HEK293T (cell line): ENCODE data around the gene MRNIP.
"Not testable (repeated sequence)": the region's sequence is repeated elsewhere in the genome, so short reads cannot be mapped to it uniquely, and the experiment has no call there.

ENCODE experiments used
- CTCF ChIA-PET: fragments of 350-600 bp; formaldehyde crosslinking; extraction: SDS; loops from one replicate; lab custom pipeline; 2021; ENCODE audit warnings: antibody characterized with exemption, inconsistent platforms; lab: Yijun Ruan, JAX
- POLR2A ChIA-PET: fragments of 350-600 bp; formaldehyde crosslinking; extraction: SDS; loops from one replicate; lab custom pipeline; 2020; ENCODE audit warnings: antibody characterized with exemption, inconsistent platforms; lab: Yijun Ruan, JAX
- DNase-seq: peaks from one replicate; pipeline ENCODE4 v3.0.0; 2012; ENCODE audit warnings: mixed read lengths; ENCODE audit errors: extremely low spot score
- ARNT ChIP-seq: fragments of 450-650 bp; IDR thresholded peaks from 2 replicates; pipeline ENCODE4 v1.6.1; 2017; ENCODE audit warnings: mild to moderate bottlenecking
- BHLHE40 ChIP-seq: fragments of 450-650 bp; IDR thresholded peaks from 2 replicates; pipeline ENCODE4 v1.6.1; 2016; ENCODE audit warnings: mild to moderate bottlenecking, moderate library complexity, borderline replicate concordance
- CTBP1 ChIP-seq: fragments of 450-650 bp; IDR thresholded peaks from 2 replicates; pipeline ENCODE4 v1.6.1; 2016; ENCODE audit warnings: borderline replicate concordance
- ELF4 ChIP-seq: fragments of 450-650 bp; IDR thresholded peaks from 2 replicates; pipeline ENCODE4 v1.6.1; 2017; ENCODE audit warnings: antibody characterized with exemption
- FOXA1 ChIP-seq: fragments of 450-650 bp; IDR thresholded peaks from 2 replicates; pipeline ENCODE4 v1.6.1; 2016; ENCODE audit warnings: mild to moderate bottlenecking
- FOXK2 ChIP-seq: fragments of 450-650 bp; IDR thresholded peaks from 2 replicates; pipeline ENCODE4 v1.6.1; 2016; ENCODE audit warnings: mild to moderate bottlenecking
- FOXM1 ChIP-seq: fragments of 450-650 bp; IDR thresholded peaks from 2 replicates; pipeline ENCODE4 v1.6.1; 2017; ENCODE audit warnings: mild to moderate bottlenecking, borderline replicate concordance
- HDGF ChIP-seq: fragments of 450-650 bp; IDR thresholded peaks from 2 replicates; pipeline ENCODE4 v1.6.1; 2017; ENCODE audit warnings: antibody characterized with exemption, borderline replicate concordance
- L3MBTL2 ChIP-seq: fragments of 450-650 bp; conservative IDR thresholded peaks from 2 replicates; pipeline ENCODE4 v1.6.1; 2016; ENCODE audit warnings: mild to moderate bottlenecking
- LEF1 ChIP-seq: fragments of 450-650 bp; IDR thresholded peaks from 2 replicates; pipeline ENCODE4 v1.6.1; 2017; ENCODE audit warnings: mild to moderate bottlenecking, borderline replicate concordance
- NFRKB ChIP-seq: fragments of 450-650 bp; IDR thresholded peaks from 2 replicates; pipeline ENCODE4 v1.6.1; 2016; ENCODE audit warnings: mild to moderate bottlenecking, moderate library complexity
- SP1 ChIP-seq: fragments of 450-650 bp; IDR thresholded peaks from 2 replicates; pipeline ENCODE4 v1.6.1; 2017
- SUZ12 ChIP-seq: fragments of 450-650 bp; IDR thresholded peaks from 2 replicates; pipeline ENCODE4 v1.6.1; 2016; ENCODE audit warnings: mild to moderate bottlenecking
- TARDBP ChIP-seq: fragments of 450-650 bp; IDR thresholded peaks from 2 replicates; pipeline ENCODE4 v1.6.1; 2016
- ZNF384 ChIP-seq: fragments of 450-650 bp; IDR thresholded peaks from 2 replicates; pipeline ENCODE4 v1.6.1; 2016
- TF ChIP-seq, protein P1 (sequence below): fragments of 450-650 bp; IDR thresholded peaks from 2 replicates; pipeline ENCODE4 v1.6.1; 2016

The MRNIP gene

GRCh38 chr5:179873588-179874110, 15.0 kb upstream of the MRNIP start:
- no peak for DNase-seq
- ChIA-PET POLR2A (no interaction called here), CTCF (interaction anchor here (0.6 kb wide), 1 partner anchor 44 kb away, joined by 3 read pairs; no protein-coding TSS in a partner anchor)
- TF ChIP-seq ARNT: no peak
- no peak for TF ChIP-seq HDGF
- TF ChIP-seq FOXK2: no peak
- TF ChIP-seq CTBP1: no peak
- no peak for TF ChIP-seq NFRKB
- no peak for TF ChIP-seq FOXA1
- TF ChIP-seq, protein P1, sequence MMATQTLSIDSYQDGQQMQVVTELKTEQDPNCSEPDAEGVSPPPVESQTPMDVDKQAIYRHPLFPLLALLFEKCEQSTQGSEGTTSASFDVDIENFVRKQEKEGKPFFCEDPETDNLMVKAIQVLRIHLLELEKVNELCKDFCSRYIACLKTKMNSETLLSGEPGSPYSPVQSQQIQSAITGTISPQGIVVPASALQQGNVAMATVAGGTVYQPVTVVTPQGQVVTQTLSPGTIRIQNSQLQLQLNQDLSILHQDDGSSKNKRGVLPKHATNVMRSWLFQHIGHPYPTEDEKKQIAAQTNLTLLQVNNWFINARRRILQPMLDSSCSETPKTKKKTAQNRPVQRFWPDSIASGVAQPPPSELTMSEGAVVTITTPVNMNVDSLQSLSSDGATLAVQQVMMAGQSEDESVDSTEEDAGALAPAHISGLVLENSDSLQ: no peak
- no peak for TF ChIP-seq L3MBTL2
- TF ChIP-seq BHLHE40: no peak
- no peak for TF ChIP-seq ELF4
- no peak for TF ChIP-seq LEF1
- TF ChIP-seq SUZ12: no peak
- TF ChIP-seq SP1: no peak
- no peak for TF ChIP-seq FOXM1
- no peak for TF ChIP-seq TARDBP
- TF ChIP-seq ZNF384: no peak

DNA sequence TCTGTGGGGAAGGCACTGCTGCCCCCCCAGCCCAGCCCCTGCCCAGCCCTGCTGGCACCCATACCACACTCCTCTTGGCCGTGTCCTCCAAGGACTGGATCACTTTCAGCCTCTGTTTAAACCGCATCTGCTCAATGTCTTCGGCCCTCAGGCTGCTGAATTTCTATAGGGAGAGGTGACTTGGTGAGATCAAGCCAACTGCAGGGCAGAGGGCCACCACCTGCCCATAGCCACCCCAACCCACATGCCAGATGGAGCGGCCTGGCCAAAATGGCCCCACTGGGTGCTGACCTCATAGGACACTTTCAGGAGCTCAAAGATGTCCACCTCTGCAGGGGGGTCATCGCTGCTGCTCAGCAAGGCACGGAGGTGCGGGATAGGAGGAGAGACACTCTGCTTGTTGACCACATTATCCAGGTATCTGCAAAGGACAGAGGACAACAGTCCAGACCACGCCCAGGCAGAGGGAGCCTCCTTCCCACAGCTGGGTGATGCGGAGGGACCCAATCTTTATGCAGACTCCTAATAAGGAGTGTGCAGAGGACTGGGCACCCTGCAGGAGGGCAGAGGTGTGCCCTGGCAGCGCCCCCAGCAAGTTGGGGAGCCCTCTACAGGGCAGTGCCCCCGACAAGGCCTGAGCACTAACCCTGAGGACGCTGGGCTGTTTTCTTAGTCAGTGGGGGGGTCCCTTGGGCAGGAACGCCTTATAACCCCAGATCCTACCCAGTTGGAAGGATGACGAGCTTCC, 14.4 kb upstream of the MRNIP start:
- DNase-seq: no peak
- ChIA-PET POLR2A (interaction anchor here (1.1 kb wide), 1 partner anchor 15 kb away, joined by 3 read pairs; the partner anchor contains the start of gene MRNIP), CTCF (interaction anchor here (0.8 kb wide), 1 partner anchor 219 kb away, joined by 3 read pairs; no protein-coding TSS in a partner anchor)
- no peak for TF ChIP-seq ELF4
- no peak for TF ChIP-seq L3MBTL2
- no peak for TF ChIP-seq SUZ12
- TF ChIP-seq HDGF: no peak
- TF ChIP-seq TARDBP: no peak
- TF ChIP-seq NFRKB: no peak
- no peak for TF ChIP-seq FOXK2

DNA sequence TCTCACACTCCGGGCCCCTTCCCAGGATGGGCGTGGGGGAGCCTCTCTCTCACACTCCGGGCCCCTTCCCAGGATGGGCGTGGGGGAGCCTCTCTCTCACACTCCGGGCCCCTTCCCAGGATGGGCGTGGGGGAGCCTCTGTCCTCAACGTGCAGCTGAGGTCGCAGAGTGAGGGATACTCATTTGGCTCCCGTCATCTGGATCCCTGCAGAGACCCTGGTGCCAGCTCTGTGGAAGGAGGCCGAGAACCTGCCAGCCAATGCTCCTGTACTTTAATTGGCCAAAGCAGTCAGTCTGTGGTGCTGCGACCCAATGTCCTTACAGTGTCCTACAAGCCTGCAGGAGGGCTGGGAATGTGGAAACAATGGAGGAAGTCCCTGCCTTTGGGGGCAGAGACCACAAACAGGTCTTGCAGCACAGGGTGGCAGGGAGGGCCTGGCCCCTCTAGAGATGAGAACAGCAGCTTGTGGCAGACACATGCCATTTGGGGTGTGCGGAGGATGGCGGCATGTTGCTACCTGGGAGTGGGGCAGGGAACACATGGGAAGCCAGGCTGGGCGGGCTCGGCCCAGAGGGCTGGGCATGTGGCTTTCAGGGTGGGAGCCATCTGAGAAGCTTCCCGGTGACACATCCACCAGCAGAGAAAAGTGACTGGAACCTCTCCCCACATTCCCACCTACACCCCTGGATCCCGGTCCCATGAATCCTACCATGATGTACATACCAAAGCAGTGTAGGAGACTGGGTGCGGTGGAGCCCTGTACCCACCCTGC, 13.6 kb upstream of the MRNIP start:
- CTCF ChIA-PET: interaction anchor here (0.8 kb wide), 1 partner anchor 220 kb away, joined by 3 read pairs; no protein-coding TSS in a partner anchor
- POLR2A ChIA-PET: interaction anchor here (1.1 kb wide), 1 partner anchor 14 kb away, joined by 3 read pairs; the partner anchor contains the start of gene MRNIP
- DNase-seq: no peak
- TF ChIP-seq LEF1 (no peak), TARDBP (no peak), CTBP1 (no peak), ZNF384 (no peak), HDGF (no peak), SP1 (no peak), NFRKB (no peak), ELF4 (no peak), SUZ12 (no peak), BHLHE40 (no peak)
- TF ChIP-seq, protein P1: no peak

- POLR2A ChIA-PET, CTCF ChIA-PET, DNase-seq: not testable (repeated sequence)
Measured at GRCh38 chr5:179871533-179871932, 12.9 kb upstream of the MRNIP start.

DNA sequence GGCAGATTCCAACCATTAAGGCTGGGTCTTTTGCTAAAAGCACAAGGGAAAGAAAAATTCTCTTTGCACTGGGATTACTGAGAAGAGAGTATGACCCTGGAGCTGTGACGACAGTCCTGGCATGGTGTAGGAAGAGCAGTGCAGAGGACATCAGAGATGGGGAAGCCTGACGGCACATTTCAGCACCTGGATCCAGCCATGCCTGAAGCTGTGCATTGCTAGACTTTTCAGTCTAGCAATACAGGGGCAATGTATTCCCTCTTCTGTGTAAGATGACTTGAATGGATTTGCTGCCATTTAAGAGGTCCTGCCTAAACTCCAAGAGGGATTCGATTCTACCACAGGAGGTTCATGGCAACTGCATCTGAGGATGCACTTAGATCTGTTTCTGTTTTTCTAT, 12.3 kb upstream of the MRNIP start:
- TF ChIP-seq ZNF384: no peak
- TF ChIP-seq NFRKB: no peak
- TF ChIP-seq SP1: no peak
- no peak for TF ChIP-seq L3MBTL2
- no peak for TF ChIP-seq BHLHE40
- no peak for TF ChIP-seq FOXK2
- no peak for TF ChIP-seq LEF1
- TF ChIP-seq, protein P1: no peak
- TF ChIP-seq ELF4: no peak
- TF ChIP-seq FOXM1: no peak
- TF ChIP-seq FOXA1: no peak
- TF ChIP-seq TARDBP: no peak
- no peak for TF ChIP-seq CTBP1
- TF ChIP-seq ARNT: no peak
- no peak for DNase-seq
- ChIA-PET POLR2A (interaction anchor here (1.1 to 1.2 kb wide), 2 partner anchors 8 to 12 kb away, joined by 3 read pairs; partner anchors contain the start of gene MRNIP), CTCF (no interaction called here)

GRCh38 chr5:179870403-179870903, 11.8 kb upstream of the MRNIP start:
- TF ChIP-seq HDGF: peak; percentile 56; the same call in 1 of the 2 replicates
- no peak for TF ChIP-seq ELF4
- TF ChIP-seq LEF1: no peak
- CTCF ChIA-PET: no interaction called here
- POLR2A ChIA-PET: interaction anchor here (1.1 to 1.2 kb wide), 2 partner anchors 9 to 12 kb away, joined by 3 read pairs; partner anchors contain the start of gene MRNIP
- DNase-seq: peak; percentile 73
